HCT116 (cell line): ENCODE results near the gene TENM3. TPM values are rescaled to one million over a fixed set of nuclear protein-coding genes. Genes with fewer than 3 reads are reported as not detected.

Experiments
- ATAC-seq: fragments of 200-7000 bp; cut with Tn5 transposase; 2 replicates; pipeline ENCODE4 v1.9.1; 2020; ENCODE audit warnings: mild to moderate bottlenecking, moderate library complexity
- BruUV-seq: library from RNA; stranded (reverse); fragments of 400-500 nt; replicated peaks from 2 replicates; lab custom pipeline; 2021; lab: Mats Ljungman, UMichigan
- CTCF ChIA-PET: fragments of 300-600 bp; sonication (Branson Sonifier 250); formaldehyde crosslinking; loops from one replicate; lab custom pipeline; 2021; ENCODE audit warnings: antibody characterized with exemption; lab: Charles Lee
- POLR2A ChIA-PET: fragments of 300-600, 350-600 bp; sonication (Branson Sonifier 250); formaldehyde crosslinking; loops from one replicate; lab custom pipeline; 2021; ENCODE audit warnings: antibody characterized with exemption; lab: Charles Lee
- RAD21 ChIA-PET, 2 experiments: fragments of 300-600 bp; sonication (Branson Sonifier 250); formaldehyde crosslinking; loops; one replicate each; lab custom pipeline; 2023; ENCODE audit warnings: low total read pairs in 2 of 2; ENCODE audit not compliant: uncharacterized antibody in 2 of 2, unreplicated experiment in 2 of 2, low non-redundant PET in 1 of 2; lab: Charles Lee
- DNase-seq: peaks from one replicate; pipeline ENCODE4 v3.0.0-alpha.2; 2010; ENCODE audit warnings: low read depth, low spot score
- H2AFZ ChIP-seq: fragments of 200-600 bp; shearing (Covaris generic), sonication (generic); 2 replicates; pipeline ENCODE4 v1.6.1; 2017; ENCODE audit warnings: low read depth, mixed run types, mixed read lengths, antibody characterized with exemption, low read length; ENCODE audit not compliant: poor library complexity, severe bottlenecking
- H3K27ac ChIP-seq: 2 replicates; pipeline ENCODE4 v1.5.1; 2012; ENCODE audit warnings: low read depth, low read length
- H3K27me3 ChIP-seq: fragments of 200-600 bp; sonication (generic); 2 replicates; pipeline ENCODE4 v1.6.1; 2016; ENCODE audit warnings: mixed run types, low read length, mixed read lengths; ENCODE audit not compliant: insufficient read depth
- H3K36me3 ChIP-seq, 2 experiments: fragments of 200-500 bp in 1 of 2; fragments of 200-600 bp in 1 of 2; sonication (Bioruptor generic) in 1 of 2; sonication (generic) in 1 of 2; 2 replicates each; pipeline versions ENCODE4 v1.5.1 to v1.6.1; 2014 to 2016; ENCODE audit warnings: low read length in 2 of 2, inconsistent platforms in 1 of 2, mixed read lengths in 1 of 2, mixed run types in 1 of 2; ENCODE audit not compliant: insufficient read depth in 2 of 2, control insufficient read depth in 1 of 2
- H3K4me1 ChIP-seq, 2 experiments: fragments of 200-600 bp in 1 of 2; sonication (generic) in 1 of 2; 2 replicates each; pipeline versions ENCODE4 v1.5.1 to v1.6.1; 2012 to 2017; ENCODE audit warnings: low read length in 2 of 2, inconsistent platforms in 1 of 2, mild to moderate bottlenecking in 1 of 2, mixed read lengths in 1 of 2, mixed run types in 1 of 2, moderate library complexity in 1 of 2; ENCODE audit not compliant: insufficient read depth in 2 of 2, control insufficient read depth in 1 of 2
- H3K4me2 ChIP-seq: fragments of 200-600 bp; sonication (generic); 2 replicates; pipeline ENCODE4 v1.6.1; 2017; ENCODE audit warnings: mixed run types, low read length, mixed read lengths
- H3K4me3 ChIP-seq, 2 experiments: fragments of 200-600 bp in 1 of 2; sonication (generic) in 1 of 2; replicated peaks in 1 of 2; 2 replicates each; pipeline ENCODE4 v1.5.1; 2011 to 2016; ENCODE audit warnings: low read length in 2 of 2, control low read depth in 1 of 2, low read depth in 1 of 2, mild to moderate bottlenecking in 1 of 2, mixed read lengths in 1 of 2, mixed run types in 1 of 2
- H3K79me2 ChIP-seq: fragments of 200-600 bp; sonication (generic); 2 replicates; pipeline ENCODE4 v1.6.1; 2017; ENCODE audit warnings: mild to moderate bottlenecking, mixed run types, low read length, moderate library complexity, mixed read lengths; ENCODE audit not compliant: insufficient read depth
- H3K9ac ChIP-seq: fragments of 200-600 bp; sonication (generic); 2 replicates; pipeline ENCODE4 v1.6.1; 2016; ENCODE audit warnings: low read length, mixed read lengths
- H3K9me2 ChIP-seq: fragments of 200-600 bp; sonication (generic), shearing (Covaris generic); 2 replicates; pipeline ENCODE4 v1.6.1; 2017; ENCODE audit warnings: mixed run types, mild to moderate bottlenecking, moderate library complexity; ENCODE audit not compliant: insufficient read depth
- H3K9me3 ChIP-seq, 2 experiments: fragments of 200-500 bp in 1 of 2; fragments of 200-600 bp in 1 of 2; sonication (Bioruptor generic) in 1 of 2; sonication (generic) in 1 of 2; 2 replicates each; pipeline ENCODE4 v1.6.1; 2014 to 2017; ENCODE audit warnings: low read length in 2 of 2, mixed read lengths in 2 of 2, inconsistent platforms in 1 of 2, low read depth in 1 of 2, mild to moderate bottlenecking in 1 of 2, mixed run types in 1 of 2, moderate library complexity in 1 of 2; ENCODE audit not compliant: control insufficient read depth in 1 of 2, insufficient read depth in 1 of 2
- H4K20me1 ChIP-seq: fragments of 200-600 bp; sonication (generic), shearing (Covaris generic); 2 replicates; pipeline ENCODE4 v1.6.1; 2017; ENCODE audit warnings: mixed run types, mild to moderate bottlenecking, moderate library complexity; ENCODE audit not compliant: insufficient read depth
- ATF3 ChIP-seq: IDR thresholded peaks from 2 replicates; pipeline ENCODE4 v1.6.1; 2012
- EGR1 ChIP-seq: IDR thresholded peaks from 2 replicates; pipeline ENCODE4 v1.6.1; 2012; ENCODE audit warnings: low read depth
- ELF1 ChIP-seq: IDR thresholded peaks from 2 replicates; pipeline ENCODE4 v1.6.1; 2012; ENCODE audit warnings: low read depth, borderline replicate concordance
- EZH2 ChIP-seq: fragments of 200-600 bp; sonication (generic); IDR thresholded peaks from 2 replicates; pipeline ENCODE4 v1.6.1; 2017; ENCODE audit warnings: antibody characterized with exemption, mixed run types
- EZH2phosphoT487 ChIP-seq: fragments of 200-600 bp; IDR thresholded peaks from 2 replicates; pipeline ENCODE4 v1.6.1; 2018; ENCODE audit warnings: antibody characterized with exemption, borderline replicate concordance
- FOSL1 ChIP-seq: IDR thresholded peaks from 2 replicates; pipeline ENCODE4 v1.6.1; 2012; ENCODE audit warnings: low read depth
- JUND ChIP-seq: IDR thresholded peaks from 2 replicates; pipeline ENCODE4 v1.6.1; 2012
- RAD21 ChIP-seq: IDR thresholded peaks from 2 replicates; pipeline ENCODE4 v1.6.1; 2012; ENCODE audit warnings: low read depth, mild to moderate bottlenecking
- REST ChIP-seq: IDR thresholded peaks from 2 replicates; pipeline ENCODE4 v1.6.1; 2012; ENCODE audit warnings: low read depth
- SIN3A ChIP-seq: IDR thresholded peaks from 2 replicates; pipeline ENCODE4 v1.6.1; 2012; ENCODE audit warnings: low read depth
- SP1 ChIP-seq: IDR thresholded peaks from 2 replicates; pipeline ENCODE4 v1.6.1; 2012; ENCODE audit warnings: low read depth
- SRF ChIP-seq: IDR thresholded peaks from 2 replicates; pipeline ENCODE4 v1.6.1; 2012; ENCODE audit warnings: low read depth
- TCF7L2 ChIP-seq: IDR thresholded peaks from 2 replicates; pipeline ENCODE4 v1.7.0; 2011; ENCODE audit warnings: borderline replicate concordance, inconsistent platforms; ENCODE audit not compliant: insufficient read depth, insufficient read length; ENCODE audit errors: extremely low read depth
- YY1 ChIP-seq: IDR thresholded peaks from 2 replicates; pipeline ENCODE4 v1.6.1; 2011; ENCODE audit warnings: low read length, low read depth, moderate library complexity, mild to moderate bottlenecking; ENCODE audit not compliant: insufficient replicate concordance; ENCODE audit errors: extremely low read depth
- ZBTB33 ChIP-seq: IDR thresholded peaks from 2 replicates; pipeline ENCODE4 v1.6.1; 2011; ENCODE audit warnings: mild to moderate bottlenecking, low read length, moderate library complexity; ENCODE audit not compliant: insufficient replicate concordance; ENCODE audit errors: extremely low read depth
- ZFX ChIP-seq: fragments of 450-650 bp; IDR thresholded peaks from 2 replicates; pipeline ENCODE4 v1.6.1; 2017
- ZNF274 ChIP-seq: fragments of 200-500 bp; sonication (Bioruptor generic); IDR thresholded peaks from 2 replicates; pipeline ENCODE4 v1.6.1; 2014; ENCODE audit warnings: mild to moderate bottlenecking, low read depth, low read length, inconsistent platforms
- intact Hi-C: fragments of 100-400 bp; cut with micrococcal nuclease; formaldehyde crosslinking; loops from 2 replicates; pipeline ENCODE4 v1.10.0; 2022
- total RNA-seq: library from RNA; stranded (reverse); gene quantifications from one replicate; pipeline ENCODE4 v1.2.1, GENCODE V29; 2021; ENCODE audit not compliant: unreplicated experiment
- TF ChIP-seq, protein P1 (sequence below), 3 experiments: fragments of 200-600 bp in 1 of 3; sonication (generic) in 1 of 3; IDR thresholded peaks in 2 of 3; conservative IDR thresholded peaks in 1 of 3; 2 replicates each; pipeline ENCODE4 v1.5.1; 2012 to 2017; ENCODE audit warnings: low read depth in 2 of 3, low read length in 2 of 3, antibody characterized with exemption in 1 of 3, borderline replicate concordance in 1 of 3, control low read depth in 1 of 3, mild to moderate bottlenecking in 1 of 3, mixed read lengths in 1 of 3, mixed run types in 1 of 3, moderate library complexity in 1 of 3; ENCODE audit not compliant: insufficient read depth in 1 of 3

TENM3 gene
- total RNA-seq, 1 experiment from 2014 or later = 0.54 TPM

DNA sequence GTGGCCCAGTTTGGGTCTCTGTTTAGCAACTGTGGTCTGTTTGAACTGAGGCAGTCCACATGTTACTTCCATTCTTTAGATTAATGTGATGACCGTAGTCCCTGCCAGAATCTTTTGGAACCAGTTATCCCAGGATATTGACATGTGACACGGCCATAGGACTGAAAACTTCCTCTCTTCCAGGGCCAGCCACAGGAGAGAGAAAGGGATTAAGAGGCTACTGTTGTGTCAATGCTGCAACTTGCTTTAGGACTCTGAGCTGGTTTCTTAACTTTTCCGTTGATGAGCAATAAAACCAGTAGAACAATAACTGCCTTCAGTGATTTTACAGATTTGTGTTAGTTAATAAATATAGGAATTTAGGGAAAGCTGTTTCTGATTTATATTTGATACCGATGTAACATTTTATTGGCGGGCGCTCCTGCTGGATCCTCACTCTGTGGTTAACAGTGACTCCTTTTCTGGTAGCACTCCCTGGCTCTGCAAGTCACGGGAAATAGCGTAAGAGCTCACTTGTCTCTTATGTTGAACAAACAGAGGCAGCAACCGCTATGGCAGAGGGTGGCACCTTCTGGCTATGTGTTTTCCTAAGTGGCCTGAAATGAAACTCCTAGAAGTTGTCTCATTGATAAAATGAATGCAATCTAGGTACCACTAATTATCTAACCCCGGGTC lies 2.5 kb downstream of the TENM3 start:
- RAD21 ChIA-PET = no interaction called here
- no peak for TF ChIP-seq EZH2phosphoT487
- TF ChIP-seq ZFX = no peak
- no peak for TF ChIP-seq TCF7L2
- TF ChIP-seq REST = no peak
- TF ChIP-seq ELF1 = no peak
- TF ChIP-seq FOSL1 = no peak
- no peak for TF ChIP-seq SIN3A
- TF ChIP-seq, protein P1, sequence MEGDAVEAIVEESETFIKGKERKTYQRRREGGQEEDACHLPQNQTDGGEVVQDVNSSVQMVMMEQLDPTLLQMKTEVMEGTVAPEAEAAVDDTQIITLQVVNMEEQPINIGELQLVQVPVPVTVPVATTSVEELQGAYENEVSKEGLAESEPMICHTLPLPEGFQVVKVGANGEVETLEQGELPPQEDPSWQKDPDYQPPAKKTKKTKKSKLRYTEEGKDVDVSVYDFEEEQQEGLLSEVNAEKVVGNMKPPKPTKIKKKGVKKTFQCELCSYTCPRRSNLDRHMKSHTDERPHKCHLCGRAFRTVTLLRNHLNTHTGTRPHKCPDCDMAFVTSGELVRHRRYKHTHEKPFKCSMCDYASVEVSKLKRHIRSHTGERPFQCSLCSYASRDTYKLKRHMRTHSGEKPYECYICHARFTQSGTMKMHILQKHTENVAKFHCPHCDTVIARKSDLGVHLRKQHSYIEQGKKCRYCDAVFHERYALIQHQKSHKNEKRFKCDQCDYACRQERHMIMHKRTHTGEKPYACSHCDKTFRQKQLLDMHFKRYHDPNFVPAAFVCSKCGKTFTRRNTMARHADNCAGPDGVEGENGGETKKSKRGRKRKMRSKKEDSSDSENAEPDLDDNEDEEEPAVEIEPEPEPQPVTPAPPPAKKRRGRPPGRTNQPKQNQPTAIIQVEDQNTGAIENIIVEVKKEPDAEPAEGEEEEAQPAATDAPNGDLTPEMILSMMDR (IDR thresholded peaks at IDR 0.05 in 2 of 3, conservative IDR thresholded peaks at IDR 0.05 in 1 of 3; ENCODE audit: borderline replicate concordance in 1 of 3, insufficient read depth in 1 of 3, low read depth in 2 of 3, low read length in 2 of 3) = no peak
- no peak for TF ChIP-seq YY1
- no peak for TF ChIP-seq ATF3
- no peak for TF ChIP-seq JUND
- no peak for TF ChIP-seq RAD21
- TF ChIP-seq EZH2 = no peak
- TF ChIP-seq ZBTB33 = no peak
- no peak for TF ChIP-seq ZNF274
- no peak for TF ChIP-seq EGR1
- no peak for TF ChIP-seq SP1
- no peak for TF ChIP-seq SRF
- Histone ChIP-seq H3K9me2 (no peaks in the 10 kb centered on the region), H3K4me2 (no peak overlapping the region), H4K20me1 (no peaks in the 10 kb centered on the region), H3K9me3 (no peaks in the 10 kb centered on the region), H3K9ac (no peak overlapping the region), H3K27me3 (no peaks in the 10 kb centered on the region), H3K4me1 (peaks cover 0 to 19% of the 10 kb centered on the region in 2 experiments; a peak in 2 of 4 replicates), H3K27ac (no peak overlapping the region), H2AFZ (no peak overlapping the region), H3K36me3 (no peaks in the 10 kb centered on the region), H3K4me3 (no peak overlapping the region), H3K79me2 (no peaks in the 10 kb centered on the region)
- intact Hi-C loops = no loop called here
- BruUV-seq = no TSS peak
- POLR2A ChIA-PET = no interaction called here
- no peak for ATAC-seq
- DNase-seq = no peak
- CTCF ChIA-PET = no interaction called here
